IMR-90 (cell line): ENCODE results near the gene PATE4. TPM values are rescaled to one million over a fixed set of nuclear protein-coding genes. Genes with fewer than 3 reads are reported as not detected.

Experiments used
- ATAC-seq: fragments of 200-7000 bp; cut with Tn5 transposase; 2 replicates; pipeline ENCODE4 v1.9.1; 2020; ENCODE audit warnings: low read depth, mild to moderate bottlenecking, moderate library complexity
- BruUV-seq: library from RNA; stranded (reverse); fragments of 400-500 nt; replicated peaks from 2 replicates; lab custom pipeline; 2021; lab: Mats Ljungman, UMichigan
- CTCF ChIA-PET: fragments of 300-600 bp; formaldehyde crosslinking; extraction: SDS; loops from one replicate; lab custom pipeline; 2021; ENCODE audit warnings: antibody characterized with exemption; lab: Yijun Ruan, JAX
- POLR2A ChIA-PET: fragments of 300-600 bp; sonication (Branson Sonifier 250); formaldehyde crosslinking; loops from one replicate; lab custom pipeline; 2022; ENCODE audit warnings: antibody characterized with exemption; ENCODE audit not compliant: unreplicated experiment; lab: Charles Lee
- DNase-seq: peaks from one replicate; pipeline ENCODE4 v3.0.0; 2013
- H2AFZ ChIP-seq: replicated peaks from 2 replicates; pipeline ENCODE3; 2013; ENCODE audit warnings: low read length, mild to moderate bottlenecking; ENCODE audit not compliant: poor library complexity
- H2AK5ac ChIP-seq: 2 replicates; pipeline ENCODE4 v1.6.1; 2013; ENCODE audit warnings: low read depth, low read length, inconsistent platforms
- H2AK9ac ChIP-seq: replicated peaks from 2 replicates; pipeline ENCODE3; 2013; ENCODE audit warnings: mild to moderate bottlenecking, low read depth, low read length, moderate library complexity; ENCODE audit not compliant: poor library complexity
- H2BK120ac ChIP-seq: 2 replicates; pipeline ENCODE4 v1.6.1; 2013; ENCODE audit warnings: low read depth, low read length, inconsistent platforms
- H2BK15ac ChIP-seq: 3 replicates; pipeline ENCODE4 v1.6.1; 2013; ENCODE audit warnings: low read depth, low read length, inconsistent platforms
- H2BK20ac ChIP-seq: 2 replicates; pipeline ENCODE4 v1.6.1; 2013; ENCODE audit warnings: low read depth, mild to moderate bottlenecking, inconsistent platforms, low read length, moderate library complexity
- H2BK5ac ChIP-seq: 2 replicates; pipeline ENCODE4 v1.6.1; 2013; ENCODE audit warnings: mild to moderate bottlenecking, low read depth, low read length, inconsistent platforms; ENCODE audit not compliant: poor library complexity, severe bottlenecking
- H3K14ac ChIP-seq: replicated peaks from 2 replicates; pipeline ENCODE4 v1.6.1; 2013; ENCODE audit warnings: low read depth, low read length, inconsistent platforms
- H3K18ac ChIP-seq: 2 replicates; pipeline ENCODE4 v1.6.1; 2013; ENCODE audit warnings: low read depth, low read length, control low read depth
- H3K23ac ChIP-seq: 2 replicates; pipeline ENCODE4 v1.6.1; 2013; ENCODE audit warnings: low read depth, low read length, inconsistent platforms
- H3K27ac ChIP-seq: 2 replicates; pipeline ENCODE4 v1.5.1; 2013; ENCODE audit warnings: mild to moderate bottlenecking, control low read depth, low read length; ENCODE audit not compliant: insufficient read depth
- H3K27me3 ChIP-seq: 2 replicates; pipeline ENCODE4 v1.6.1; 2013; ENCODE audit warnings: low read length; ENCODE audit not compliant: control insufficient read depth, insufficient read depth
- H3K36me3 ChIP-seq: 2 replicates; pipeline ENCODE4 v1.6.1; 2013; ENCODE audit warnings: low read length, mixed read lengths; ENCODE audit not compliant: control insufficient read depth, insufficient read depth
- H3K4ac ChIP-seq: 2 replicates; pipeline ENCODE4 v1.6.1; 2013; ENCODE audit warnings: low read depth, low read length, inconsistent platforms
- H3K4me1 ChIP-seq: 2 replicates; pipeline ENCODE4 v1.6.1; 2013; ENCODE audit warnings: low read length, mixed read lengths; ENCODE audit not compliant: control insufficient read depth, insufficient read depth
- H3K4me2 ChIP-seq: 2 replicates; pipeline ENCODE4 v1.6.1; 2013; ENCODE audit warnings: low read depth, mild to moderate bottlenecking, control low read depth, low read length, moderate library complexity
- H3K4me3 ChIP-seq: 2 replicates; pipeline ENCODE4 v1.5.1; 2013; ENCODE audit warnings: low read depth, mild to moderate bottlenecking, control low read depth, low read length, moderate library complexity; ENCODE audit not compliant: insufficient read depth
- H3K56ac ChIP-seq: 2 replicates; pipeline ENCODE4 v1.6.1; 2013; ENCODE audit warnings: low read length, inconsistent platforms; ENCODE audit not compliant: insufficient read depth; ENCODE audit errors: extremely low read depth
- H3K79me1 ChIP-seq, 2 experiments: 2 replicates each; pipeline ENCODE4 v1.6.1; 2013; ENCODE audit warnings: low read length in 2 of 2, inconsistent platforms in 1 of 2, low read depth in 1 of 2
- H3K9ac ChIP-seq: 2 replicates; pipeline ENCODE4 v1.6.1; 2013; ENCODE audit warnings: low read depth, low read length, control low read depth
- H3K9me1 ChIP-seq: 2 replicates; pipeline ENCODE4 v1.6.1; 2013; ENCODE audit warnings: low read length, inconsistent platforms; ENCODE audit not compliant: insufficient read depth
- H3K9me3 ChIP-seq: 2 replicates; pipeline ENCODE4 v1.6.1; 2013; ENCODE audit warnings: low read length; ENCODE audit not compliant: control insufficient read depth, insufficient read depth
- H4K20me1 ChIP-seq: 2 replicates; pipeline ENCODE4 v1.6.1; 2013; ENCODE audit warnings: low read length, inconsistent platforms; ENCODE audit not compliant: insufficient read depth
- H4K5ac ChIP-seq: 2 replicates; pipeline ENCODE4 v1.6.1; 2013; ENCODE audit warnings: mild to moderate bottlenecking, low read depth, low read length, control low read depth
- H4K8ac ChIP-seq, 2 experiments: 2 replicates each; pipeline ENCODE4 v1.6.1; 2013; ENCODE audit warnings: low read depth in 2 of 2, low read length in 2 of 2, control low read depth in 1 of 2, inconsistent platforms in 1 of 2
- H4K91ac ChIP-seq: 2 replicates; pipeline ENCODE4 v1.6.1; 2013; ENCODE audit warnings: low read depth, low read length, inconsistent platforms; ENCODE audit not compliant: insufficient read depth
- CHD1 ChIP-seq: IDR thresholded peaks from 2 replicates; pipeline ENCODE4 v1.6.1; 2012; ENCODE audit warnings: low read depth, low read length, improper control_type of control experiment
- CTCF ChIP-seq: conservative IDR thresholded peaks from 2 replicates; pipeline ENCODE4 v1.5.1; 2012; ENCODE audit warnings: mild to moderate bottlenecking, low read depth, low read length, improper control_type of control experiment
- ELK1 ChIP-seq: fragments of 150-350 bp; IDR thresholded peaks from 2 replicates; pipeline ENCODE4 v1.6.1; 2016; ENCODE audit warnings: low read depth, mild to moderate bottlenecking, low read length, moderate library complexity, borderline replicate concordance
- FOS ChIP-seq: fragments of 150-350 bp; IDR thresholded peaks from 2 replicates; pipeline ENCODE4 v1.6.1; 2016; ENCODE audit warnings: low read depth, low read length
- MAFK ChIP-seq: IDR thresholded peaks from 2 replicates; pipeline ENCODE4 v1.6.1; 2012; ENCODE audit warnings: low read depth, low read length, improper control_type of control experiment
- MAZ ChIP-seq: IDR thresholded peaks from 2 replicates; pipeline ENCODE4 v1.6.1; 2012; ENCODE audit warnings: low read depth, mild to moderate bottlenecking, low read length, improper control_type of control experiment, moderate library complexity, borderline replicate concordance
- MXI1 ChIP-seq: IDR thresholded peaks from 2 replicates; pipeline ENCODE4 v1.6.1; 2012; ENCODE audit warnings: low read depth, mild to moderate bottlenecking, low read length, moderate library complexity, borderline replicate concordance
- POLR2A ChIP-seq: IDR thresholded peaks from 2 replicates; pipeline ENCODE4 v1.6.1; 2012; ENCODE audit warnings: mild to moderate bottlenecking, low read depth, low read length
- RAD21 ChIP-seq: IDR thresholded peaks from 2 replicates; pipeline ENCODE4 v1.6.1; 2012; ENCODE audit warnings: low read length, improper control_type of control experiment
- RCOR1 ChIP-seq: IDR thresholded peaks from 2 replicates; pipeline ENCODE4 v1.6.1; 2012; ENCODE audit warnings: mild to moderate bottlenecking, low read length, improper control_type of control experiment; ENCODE audit not compliant: insufficient replicate concordance
- RFX5 ChIP-seq: IDR thresholded peaks from 2 replicates; pipeline ENCODE4 v1.8.0; 2012; ENCODE audit warnings: low read depth, mild to moderate bottlenecking, low read length, moderate library complexity
- SMC3 ChIP-seq: fragments of 150-350 bp; IDR thresholded peaks from 2 replicates; pipeline ENCODE4 v1.6.1; 2016; ENCODE audit warnings: low read depth, mild to moderate bottlenecking, antibody characterized with exemption, low read length, moderate library complexity
- WGBS, 2 experiments: methylation state at CpG; one replicate each; pipeline versions ENCODE4 v1.1.5 to v1.1.7; 2013; ENCODE audit warnings: missing lambda C conversion rate in 2 of 2; ENCODE audit not compliant: insufficient read length in 1 of 2; ENCODE audit errors: extremely low coverage in 2 of 2; 5-methylcytosine and 5-hydroxymethylcytosine counted together
- dilution Hi-C: fragments of 300-500 bp; cut with HindIII; formaldehyde crosslinking; loops from one replicate; pipeline ENCODE4 v1.14.3; 2018; ENCODE audit warnings: low sequenced_read_pairs; ENCODE audit not compliant: unreplicated experiment
- in situ Hi-C: fragments of 300-500 bp; cut with MboI; formaldehyde crosslinking; loops from 3 replicates; pipeline ENCODE4 v1.14.3; 2019; ENCODE audit warnings: low sequenced_read_pairs, inconsistent platforms, mixed read lengths
- intact Hi-C: fragments of 100-400 bp; cut with micrococcal nuclease; formaldehyde crosslinking; loops from 2 replicates; pipeline ENCODE4 v1.10.0; 2022
- polyA plus RNA-seq, 3 experiments: library from polyadenylated mRNA; depleted of rRNA; stranded (reverse); fragments of >200 nt; gene quantifications; 2 replicates each; pipeline ENCODE4 v1.2.3, GENCODE V29; 2012; ENCODE audit warnings: low replicate concordance in 1 of 3
- total RNA-seq: library from RNA; depleted of rRNA; stranded (reverse); fragments of >200 nt; gene quantifications from 2 replicates; pipeline ENCODE4 v1.2.3, GENCODE V29; 2012

Gene PATE4
- total and polyA plus RNA-seq, 2 of the 4 experiments (the other 2 are of a cell fraction): not detected

DNA sequence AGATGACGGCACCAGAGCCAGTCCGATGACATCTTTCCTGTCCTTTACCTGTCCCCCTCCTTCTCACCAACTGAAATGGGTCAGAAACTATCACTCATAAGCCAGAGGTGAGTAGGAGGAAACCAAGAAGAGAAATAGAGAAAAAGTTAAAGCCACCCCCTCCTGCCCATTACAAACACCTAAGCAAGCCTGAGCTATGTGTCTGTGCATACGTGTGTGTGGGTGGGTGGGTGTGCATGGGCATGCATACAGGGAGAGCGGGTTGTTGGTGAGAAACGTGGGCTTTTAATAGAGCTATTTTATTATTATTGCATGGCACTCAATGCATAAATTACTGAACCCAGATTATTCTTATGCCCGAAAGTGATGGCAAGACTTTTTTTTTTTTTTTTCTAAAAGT is 2.6 kb downstream of the PATE4 start:
- H4K8ac ChIP-seq: no peak overlapping the region
- H4K5ac ChIP-seq: no peak overlapping the region
- H3K4ac ChIP-seq: no peak overlapping the region
- BruUV-seq: no TSS peak
- H3K9me3 ChIP-seq: no peaks in the 10 kb centered on the region
- TF ChIP-seq CTCF (no peak), ELK1 (no peak), POLR2A (no peak), FOS (no peak), MXI1 (no peak), RCOR1 (no peak), CHD1 (no peak), MAZ (no peak), RFX5 (no peak), SMC3 (no peak), RAD21 (no peak), MAFK (no peak)
- H2BK15ac ChIP-seq: no peak overlapping the region
- intact Hi-C loops (no loop called here), in situ Hi-C loops (no loop called here), dilution Hi-C loops (no loop called here)
- H3K14ac ChIP-seq: no peak overlapping the region
- H4K20me1 ChIP-seq: no peaks in the 10 kb centered on the region
- no peak overlapping the region for H2BK5ac ChIP-seq
- no peaks in the 10 kb centered on the region for H3K79me1 ChIP-seq
- DNase-seq (no peak), ATAC-seq (no peak)
- H3K56ac ChIP-seq: no peak overlapping the region
- no peak overlapping the region for H2AK5ac ChIP-seq
- H3K27ac ChIP-seq: no peak overlapping the region
- H3K27me3 ChIP-seq: 0 out of 2 replicates have a peak, but pooled peaks cover 2% of the 10 kb centered on the region
- no peaks in the 10 kb centered on the region for H3K4me1 ChIP-seq
- H3K23ac ChIP-seq: no peak overlapping the region
- no peak overlapping the region for H2BK120ac ChIP-seq
- H2AFZ ChIP-seq: no peak overlapping the region
- CTCF ChIA-PET: interaction anchor here (0.7 kb wide), 1 partner anchor 313 kb away, joined by 3 read pairs; no protein-coding TSS in a partner anchor
- no peak overlapping the region for H3K4me2 ChIP-seq
- H3K9ac ChIP-seq: no peak overlapping the region
- no peak overlapping the region for H4K91ac ChIP-seq
- no peaks in the 10 kb centered on the region for H3K36me3 ChIP-seq
- H3K18ac ChIP-seq: no peak overlapping the region
- H2BK20ac ChIP-seq: no peak overlapping the region
- POLR2A ChIA-PET: no interaction called here
- no CpG with 5 or more reads among the region's 6 CpGs for WGBS, 2 experiments
- no peak overlapping the region for H2AK9ac ChIP-seq
- H3K4me3 ChIP-seq: no peak overlapping the region
- H3K9me1 ChIP-seq: no peaks in the 10 kb centered on the region
